Liver (tissue), 3 donors: ENCODE measurements around the gene ZMYND12.
"Not testable (repeated sequence)": the region's sequence is repeated elsewhere in the genome, so short reads cannot be mapped to it uniquely, and the experiment has no call there.

Experiments
- GABPA ChIP-seq, 2 donors: IDR thresholded peaks in 1 of 2; conservative IDR thresholded peaks in 1 of 2; 2 replicates each; pipeline ENCODE4 v1.6.1; 2016; ENCODE audit warnings: antibody characterized with exemption in 2 of 2, mild to moderate bottlenecking in 1 of 2, moderate library complexity in 1 of 2
- YY1 ChIP-seq: IDR thresholded peaks from 2 replicates; pipeline ENCODE4 v1.6.1; 2016; ENCODE audit warnings: antibody characterized with exemption, mild to moderate bottlenecking
- TF ChIP-seq, protein P1 (sequence below): fragments of 150-350 bp; IDR thresholded peaks from 2 replicates; pipeline ENCODE4 v1.5.1; 2017; ENCODE audit warnings: improper control_type of control experiment, low read depth, low read length; ENCODE audit not compliant: missing input control
- TF ChIP-seq, protein P2 (sequence below): IDR thresholded peaks from 2 replicates; pipeline ENCODE4 v1.6.1; 2016; ENCODE audit warnings: antibody characterized with exemption
- donor health status: healthy.
- donor health status: healthy.

DNA sequence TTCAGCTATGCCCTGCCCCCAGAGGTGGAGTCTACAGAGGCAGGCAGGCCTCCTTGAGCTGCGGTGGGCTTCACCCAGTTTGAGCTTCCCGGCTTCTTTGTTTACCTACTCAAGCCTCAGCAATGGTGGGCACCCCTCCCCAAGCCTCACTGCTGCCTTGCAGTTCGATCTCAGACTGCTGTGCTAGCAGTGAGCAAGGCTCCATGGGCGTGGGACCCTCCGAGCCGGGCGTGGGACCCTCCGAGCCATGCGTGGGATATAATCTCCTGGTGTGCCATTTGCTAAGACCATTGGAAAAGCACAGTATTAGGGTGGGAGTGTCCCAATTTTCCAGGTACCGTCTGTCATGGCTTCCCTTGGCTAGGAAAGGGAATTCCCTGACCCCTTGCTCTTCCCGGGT is 46.2 kb upstream of the ZMYND12 start:
- TF ChIP-seq, protein P1, sequence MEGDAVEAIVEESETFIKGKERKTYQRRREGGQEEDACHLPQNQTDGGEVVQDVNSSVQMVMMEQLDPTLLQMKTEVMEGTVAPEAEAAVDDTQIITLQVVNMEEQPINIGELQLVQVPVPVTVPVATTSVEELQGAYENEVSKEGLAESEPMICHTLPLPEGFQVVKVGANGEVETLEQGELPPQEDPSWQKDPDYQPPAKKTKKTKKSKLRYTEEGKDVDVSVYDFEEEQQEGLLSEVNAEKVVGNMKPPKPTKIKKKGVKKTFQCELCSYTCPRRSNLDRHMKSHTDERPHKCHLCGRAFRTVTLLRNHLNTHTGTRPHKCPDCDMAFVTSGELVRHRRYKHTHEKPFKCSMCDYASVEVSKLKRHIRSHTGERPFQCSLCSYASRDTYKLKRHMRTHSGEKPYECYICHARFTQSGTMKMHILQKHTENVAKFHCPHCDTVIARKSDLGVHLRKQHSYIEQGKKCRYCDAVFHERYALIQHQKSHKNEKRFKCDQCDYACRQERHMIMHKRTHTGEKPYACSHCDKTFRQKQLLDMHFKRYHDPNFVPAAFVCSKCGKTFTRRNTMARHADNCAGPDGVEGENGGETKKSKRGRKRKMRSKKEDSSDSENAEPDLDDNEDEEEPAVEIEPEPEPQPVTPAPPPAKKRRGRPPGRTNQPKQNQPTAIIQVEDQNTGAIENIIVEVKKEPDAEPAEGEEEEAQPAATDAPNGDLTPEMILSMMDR: not testable (repeated sequence)
- TF ChIP-seq, protein P2, sequence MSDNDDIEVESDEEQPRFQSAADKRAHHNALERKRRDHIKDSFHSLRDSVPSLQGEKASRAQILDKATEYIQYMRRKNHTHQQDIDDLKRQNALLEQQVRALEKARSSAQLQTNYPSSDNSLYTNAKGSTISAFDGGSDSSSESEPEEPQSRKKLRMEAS: not testable (repeated sequence)
- TF ChIP-seq GABPA (IDR thresholded peaks at IDR 0.05 in 1 of 2, conservative IDR thresholded peaks at IDR 0.05 in 1 of 2); YY1: not testable (repeated sequence)
